K562 (cell line): ENCODE data around the gene GAS2L1. TPM values are rescaled to one million over a fixed set of nuclear protein-coding genes. Genes with fewer than 3 reads are reported as not detected.

Experiments
- ATAC-seq: fragments of 200-7000 bp; cut with Tn5 transposase; 3 replicates; pipeline ENCODE4 v1.9.1; 2020; ENCODE audit warnings: moderate library complexity
- BruUV-seq: library from RNA; stranded (reverse); fragments of 400-500 nt; replicated peaks from 2 replicates; lab custom pipeline; 2021; lab: Mats Ljungman, UMichigan
- CTCF ChIA-PET: fragments of 300-600 bp; formaldehyde crosslinking; extraction: SDS; loops from one replicate; lab custom pipeline; 2021; ENCODE audit warnings: low intra/inter-chr PET ratio; lab: Yijun Ruan, JAX
- POLR2A ChIA-PET: fragments of 300-600, 350-650 bp; sonication (Branson Sonifier 250); formaldehyde crosslinking; extraction: SDS; loops from one replicate; lab custom pipeline; 2021; ENCODE audit warnings: antibody characterized with exemption, inconsistent platforms; lab: Yijun Ruan, JAX
- DNase-seq, 4 experiments: peaks; one replicate each; pipeline versions ENCODE4 v3.0.0 to v3.0.0-alpha.2; 2011 to 2018; ENCODE audit warnings: low spot score in 3 of 4, mixed read lengths in 3 of 4; ENCODE audit errors: extremely low read depth in 1 of 4
- FAIRE-seq: peaks from 2 replicates; lab custom pipeline; 2011; peaks lifted over from hg19 to GRCh38; lab: Jason Lieb, UNC
- H2AFZ ChIP-seq: 2 replicates; pipeline ENCODE4 v1.6.0; 2011; ENCODE audit warnings: low read depth, low read length, control low read depth, inconsistent platforms
- H3K27ac ChIP-seq: fragments of 200-600 bp; 3 replicates; pipeline ENCODE4 v1.8.0; 2011; ENCODE audit warnings: low read depth, mild to moderate bottlenecking, control low read depth, inconsistent platforms, low read length, moderate library complexity, mixed read lengths; ENCODE audit errors: extremely low read depth
- H3K27me3 ChIP-seq, 2 experiments: fragments of 300-600 bp in 1 of 2; 2 replicates in 1 of 2; 3 replicates in 1 of 2; pipeline versions ENCODE4 v1.6.0 to v1.8.0; 2011; ENCODE audit warnings: inconsistent platforms in 2 of 2, low read length in 2 of 2, mild to moderate bottlenecking in 1 of 2, mixed read lengths in 1 of 2, moderate library complexity in 1 of 2; ENCODE audit not compliant: control insufficient read depth in 2 of 2, insufficient read depth in 2 of 2
- H3K36me3 ChIP-seq: fragments of 300-600 bp; 3 replicates; pipeline ENCODE4 v1.8.0; 2011; ENCODE audit warnings: mild to moderate bottlenecking, low read length, inconsistent platforms; ENCODE audit not compliant: control insufficient read depth, insufficient read depth
- H3K4me1 ChIP-seq, 2 experiments: fragments of 200-600 bp in 1 of 2; replicated peaks in 1 of 2; 2 replicates in 1 of 2; 3 replicates in 1 of 2; pipeline versions ENCODE4 v1.5.1 to v1.8.0; 2011; ENCODE audit warnings: inconsistent platforms in 2 of 2, low read length in 2 of 2, mild to moderate bottlenecking in 1 of 2, mixed read lengths in 1 of 2, moderate library complexity in 1 of 2; ENCODE audit not compliant: control insufficient read depth in 2 of 2, insufficient read depth in 2 of 2
- H3K4me2 ChIP-seq: 2 replicates; pipeline ENCODE4 v1.6.1; 2011; ENCODE audit warnings: low read length, control low read depth, inconsistent platforms, mixed read lengths; ENCODE audit not compliant: insufficient read depth
- H3K4me3 ChIP-seq: fragments of 200-600 bp; sonication (generic), shearing (Covaris generic); 2 replicates; pipeline ENCODE4 v1.5.1; 2016; ENCODE audit warnings: control low read depth, inconsistent platforms
- H3K79me2 ChIP-seq: fragments of 200-600 bp; 3 replicates; pipeline ENCODE4 v1.8.0; 2011; ENCODE audit warnings: low read length, inconsistent platforms; ENCODE audit not compliant: control insufficient read depth, insufficient read depth
- H3K9ac ChIP-seq, 2 experiments: 2 replicates each; pipeline versions ENCODE4 v1.6.0 to v1.6.1; 2011; ENCODE audit warnings: low read depth in 2 of 2, low read length in 2 of 2, control low read depth in 1 of 2, inconsistent platforms in 1 of 2, mild to moderate bottlenecking in 1 of 2, mixed read lengths in 1 of 2; ENCODE audit not compliant: insufficient read depth in 1 of 2
- H3K9me1 ChIP-seq: one replicate; pipeline ENCODE4 v1.6.0; 2011; ENCODE audit warnings: inconsistent platforms, mild to moderate bottlenecking, low read length, moderate library complexity; ENCODE audit not compliant: control insufficient read depth, insufficient read depth
- H3K9me3 ChIP-seq: replicated peaks from 2 replicates; pipeline ENCODE4 v1.5.1; 2011; ENCODE audit warnings: low read depth, low read length, inconsistent platforms; ENCODE audit not compliant: control insufficient read depth, insufficient read depth
- H4K20me1 ChIP-seq: replicated peaks from 2 replicates; pipeline ENCODE4 v1.6.1; 2011; ENCODE audit warnings: low read length, inconsistent platforms, mixed read lengths; ENCODE audit not compliant: control insufficient read depth, insufficient read depth
- ARHGAP35 ChIP-seq: fragments of 450-650 bp; IDR thresholded peaks from 2 replicates; pipeline ENCODE4 v1.6.1; 2018; ENCODE audit not compliant: partially characterized antibody
- ARID2 ChIP-seq: fragments of 450-650 bp; IDR thresholded peaks from 2 replicates; pipeline ENCODE4 v1.6.1; 2017; ENCODE audit warnings: antibody characterized with exemption, mild to moderate bottlenecking
- CHD1 ChIP-seq: fragments of 200-600 bp; sonication (generic); IDR thresholded peaks from one replicate; pipeline ENCODE4 v1.6.1; 2012; ENCODE audit warnings: mild to moderate bottlenecking, moderate library complexity, low read length, inconsistent platforms
- HINFP ChIP-seq: fragments of 450-650 bp; conservative IDR thresholded peaks from 2 replicates; pipeline ENCODE4 v1.6.1; 2016; ENCODE audit warnings: missing genetic modification characterization, low read depth, mild to moderate bottlenecking, control low read depth, missing compliant biosample characterization
- HMG20B ChIP-seq: fragments of 250-450 bp; sonication (Bioruptor Pico); IDR thresholded peaks from 2 replicates; pipeline ENCODE4 v1.5.0; 2021; ENCODE audit warnings: mild to moderate bottlenecking
- RAD51 ChIP-seq: fragments of 450-650 bp; IDR thresholded peaks from 2 replicates; pipeline ENCODE4 v1.7.1; 2016; ENCODE audit warnings: low read depth, mild to moderate bottlenecking, borderline replicate concordance
- ZBTB40 ChIP-seq, 2 experiments: fragments of 450-650 bp in 1 of 2; sonication (generic) in 1 of 2; formaldehyde crosslinking in 1 of 2; IDR thresholded peaks; 2 replicates each; pipeline versions ENCODE4 v1.7.1 to v1.9.0; 2016 to 2022; ENCODE audit warnings: inconsistent platforms in 1 of 2, mild to moderate bottlenecking in 1 of 2, missing genetic modification reagents in 1 of 2
- ZNF3 ChIP-seq: fragments of 250-450 bp; sonication (Bioruptor Pico); IDR thresholded peaks from 2 replicates; pipeline ENCODE4 v1.5.0; 2021; ENCODE audit warnings: mild to moderate bottlenecking, moderate library complexity
- ZNF780A ChIP-seq: fragments of 250-450 bp; sonication (Bioruptor Pico); IDR thresholded peaks from 2 replicates; pipeline ENCODE4 v1.5.0; 2021; ENCODE audit warnings: mild to moderate bottlenecking
- WGBS: fragments of 100-300 bp; shearing (Covaris generic); methylation state at CpG from one replicate; pipeline ENCODE4 v1.1.6; 2016; ENCODE audit warnings: low coverage, mixed read lengths; ENCODE audit not compliant: insufficient coverage; ENCODE audit errors: missing lambda C conversion rate; 5-methylcytosine and 5-hydroxymethylcytosine counted together
- in situ Hi-C: fragments of 300-500 bp; cut with MboI; formaldehyde crosslinking; loops from 4 replicates; pipeline ENCODE4 v1.15.0; 2018; ENCODE audit warnings: inconsistent platforms, mixed read lengths
- intact Hi-C: fragments of 100-400 bp; cut with micrococcal nuclease; formaldehyde crosslinking; loops from 2 replicates; pipeline ENCODE4 v1.14.2; 2022
- polyA plus RNA-seq, 8 experiments: library from polyadenylated mRNA; depleted of rRNA in 4 of 8; stranded (reverse) in 5 of 8; unstranded in 3 of 8; fragments of >200 nt; fragmentation: Nextera tagmentation in 2 of 8; fragmentation: Illumina TruSeq in 1 of 8; extraction: Ambion mirVana in 2 of 8; extraction: Trizol in 1 of 8; gene quantifications; 2 replicates each; pipeline versions ENCODE4 v1.2.1 to v1.2.3, GENCODE V29; 2011 to 2014; ENCODE audit warnings: inconsistent platforms in 1 of 8, missing spikeins in 1 of 8
- total RNA-seq, 7 experiments: library from RNA; depleted of rRNA in 6 of 7; stranded (reverse); fragments of >200 nt in 6 of 7; fragmentation: Illumina TruSeq in 2 of 7; extraction: Trizol in 2 of 7; gene quantifications; 2 replicates each; pipeline versions ENCODE4 v1.2.1 to v1.2.3, GENCODE V29; 2011 to 2021; ENCODE audit warnings: low replicate concordance in 1 of 7

Gene GAS2L1
- total and polyA plus RNA-seq, 9 of the 15 experiments (the other 6 are each of a cell fraction or from before 2014, with no cell fraction given): 0.56 to 19.7 (median 3.2) TPM

- TF ChIP-seq HINFP (tag) (no peak), HMG20B (CRISPR knock-in tag) (no peak)
Measured at GRCh38 chr22:29330753-29331152, 24.3 kb downstream of the GAS2L1 start (continued).

DNA sequence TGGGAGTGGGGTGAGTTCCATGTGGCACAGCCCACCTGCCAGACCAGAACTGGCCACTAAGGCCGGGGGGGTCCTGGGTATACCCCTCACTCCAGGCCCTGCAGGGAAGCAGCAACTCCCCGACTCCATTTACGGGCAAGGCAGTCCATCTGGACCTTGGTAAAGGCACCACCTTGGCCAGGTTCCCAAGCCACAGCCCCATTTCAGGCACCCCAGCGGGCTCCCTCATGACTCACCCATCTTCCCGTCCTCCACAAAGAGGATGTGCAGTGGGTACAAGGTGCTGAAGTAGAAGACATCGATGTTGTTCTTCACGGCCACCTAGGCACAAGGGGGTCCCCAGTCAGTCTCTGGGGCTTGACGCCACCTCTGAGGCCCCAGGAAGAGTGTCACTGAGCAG is 24.8 kb downstream of the GAS2L1 start:
- Histone ChIP-seq H3K4me1 (peaks cover 0 to 10% of the 10 kb centered on the region in 2 experiments; a peak in 2 of 5 replicates), H3K9me1 (no peaks in the 10 kb centered on the region), H3K27me3 (no peaks in the 10 kb centered on the region), H3K27ac (no peak overlapping the region), H3K9ac (no peak overlapping the region), H3K9me3 (no peaks in the 10 kb centered on the region), H3K36me3 (peaks cover 44% of the 10 kb centered on the region; the same call in 2 of the 3 replicates), H4K20me1 (no peaks in the 10 kb centered on the region), H3K79me2 (no peaks in the 10 kb centered on the region), H3K4me2 (no peak overlapping the region), H2AFZ (no peak overlapping the region), H3K4me3 (no peak overlapping the region)
- DNase-seq (no peak), ATAC-seq (no peak), FAIRE-seq (no peak)
- CTCF ChIA-PET: no interaction called here
- whole genome bisulfite sequencing: 89% methylated on average over 7 of the region's 8 CpGs
- POLR2A ChIA-PET: no interaction called here
- in situ Hi-C loops: no loop called here
- intact Hi-C loops: no loop called here
- BruUV-seq: no TSS peak
- TF ChIP-seq ZNF3 (CRISPR knock-in tag) (no peak), HMG20B (CRISPR knock-in tag) (no peak), ZNF780A (no peak), ZBTB40 (IDR thresholded peaks at IDR 0.05) (no peak), ZBTB40 (CRISPR knock-in tag; IDR thresholded peaks at IDR 0.05) (no peak), RAD51 (no peak), CHD1 (no peak), ARID2 (no peak), ARHGAP35 (no peak)
